SIG-M5 treated with dmso at 0.1 percent for 504 hours (cell line): Measurements from ENCODE around the gene OTX2.

ENCODE experiments used
- DNase-seq: peaks from one replicate; lab custom pipeline; 2025; ENCODE audit not compliant: unreplicated experiment; lab: John Stamatoyannopoulos, UW

The OTX2 gene

GRCh38 chr14:56812364-56813141, 2.3 kb upstream of the OTX2 start:
- DNase-seq = no peak

- no peak for DNase-seq
These were observed 1.5 kb upstream of the OTX2 start for GRCh38 chr14:56811593-56812363.

- DNase-seq = no peak
These were observed 735 bp upstream of the OTX2 start for GRCh38 chr14:56810836-56811592.

GRCh38 chr14:56809270-56810146, 771 bp downstream of the OTX2 start:
- DNase-seq = no peak

- DNase-seq = no peak
These were observed 1.7 kb downstream of the OTX2 start for GRCh38 chr14:56808383-56809269.

- no peak for DNase-seq
These were observed 2.2 kb downstream of the OTX2 start for GRCh38 chr14:56808110-56808382.

- no peak for DNase-seq
These were observed 2.7 kb downstream of the OTX2 start for GRCh38 chr14:56807386-56808109.

GRCh38 chr14:56806760-56807159, 3.5 kb downstream of the OTX2 start:
- DNase-seq = no peak

GRCh38 chr14:56805992-56806727, 4.1 kb downstream of the OTX2 start:
- no peak for DNase-seq

- DNase-seq = no peak
These were observed 4.9 kb downstream of the OTX2 start for GRCh38 chr14:56805201-56805991.

GRCh38 chr14:56803816-56804535, 6.3 kb downstream of the OTX2 start:
- DNase-seq = no peak

- no peak for DNase-seq
These were observed 8.4 kb downstream of the OTX2 start for GRCh38 chr14:56801920-56802319.

GRCh38 chr14:56799343-56799645, 11.0 kb downstream of the OTX2 start:
- no peak for DNase-seq

- DNase-seq = no peak
These were observed 11.6 kb downstream of the OTX2 start for GRCh38 chr14:56798447-56799342.

- DNase-seq = no peak
These were observed 12.5 kb downstream of the OTX2 start for GRCh38 chr14:56797569-56798446.
